C4-2B (cell line): ENCODE data around the gene LEAP2.

ENCODE experiments used
- CTCF ChIP-seq: fragments of 450-650 bp; conservative IDR thresholded peaks from 2 replicates; pipeline ENCODE4 v1.5.1; 2017; ENCODE audit warnings: mild to moderate bottlenecking
- ZFX ChIP-seq: fragments of 450-650 bp; IDR thresholded peaks from 2 replicates; pipeline ENCODE4 v1.6.1; 2017

- TF ChIP-seq CTCF (no peak), ZFX (no peak)
These were observed 46.9 kb upstream of the LEAP2 start for GRCh38 chr5:132826424-132827082.
